ENCODE measurements around the gene ECD.
"Not testable (repeated sequence)": the region's sequence is repeated elsewhere in the genome, so short reads cannot be mapped to it uniquely, and the experiment has no call there.

The ECD gene

GRCh38 chr10:73156054-73156453 is 11.8 kb downstream of the ECD start:
- no peak for DNase-seq

- DNase-seq, result no peak
These were observed 15.8 kb downstream of the ECD start for GRCh38 chr10:73152009-73152408.

GRCh38 chr10:73150633-73151413 is 17.0 kb downstream of the ECD start:
- DNase-seq, result not testable (repeated sequence)

GRCh38 chr10:73141603-73142002 is 26.2 kb downstream of the ECD start:
- DNase-seq, result no peak

GRCh38 chr10:73139251-73139650 is 28.6 kb downstream of the ECD start:
- no peak for DNase-seq

- no peak for DNase-seq
These were observed 31.2 kb downstream of the ECD start for GRCh38 chr10:73136627-73137026.

- no peak for DNase-seq
These were observed 33.1 kb downstream of the ECD start for GRCh38 chr10:73134727-73135126.

- no peak for DNase-seq
These were observed 35.7 kb downstream of the ECD start for GRCh38 chr10:73131913-73132686.

- DNase-seq, result no peak
These were observed 36.5 kb downstream of the ECD start for GRCh38 chr10:73131301-73131700.

GRCh38 chr10:73126343-73126742 is 41.5 kb downstream of the ECD start:
- DNase-seq, result no peak

GRCh38 chr10:73119952-73120351 is 47.9 kb downstream of the ECD start:
- no peak for DNase-seq

GRCh38 chr10:73119457-73119856 is 48.4 kb downstream of the ECD start:
- DNase-seq, result no peak

- DNase-seq, result no peak
These were observed 49.6 kb downstream of the ECD start for GRCh38 chr10:73117976-73118743.

- DNase-seq, result no peak
These were observed 51.8 kb downstream of the ECD start for GRCh38 chr10:73116017-73116416.

- no peak for DNase-seq
These were observed 54.3 kb downstream of the ECD start for GRCh38 chr10:73113551-73113950.

- not testable (repeated sequence) for DNase-seq
These were observed 55.8 kb downstream of the ECD start for GRCh38 chr10:73112032-73112431.

- peak; percentile 63 for DNase-seq
These were observed 57.4 kb downstream of the ECD start, which contains the start of gene NUDT13 for GRCh38 chr10:73110345-73110849. NUDT13 (plus strand) TSS chr10:73110455; CDS start chr10:73114366, 3,911 bp downstream.

- not testable (repeated sequence) for DNase-seq
These were observed 58.6 kb downstream of the ECD start for GRCh38 chr10:73109248-73109652.

- DNase-seq, result no peak
These were observed 61.5 kb downstream of the ECD start for GRCh38 chr10:73106301-73106700.

- no peak for DNase-seq
These were observed 68.7 kb downstream of the ECD start for GRCh38 chr10:73099141-73099540.

- no peak for DNase-seq
These were observed 70.5 kb downstream of the ECD start for GRCh38 chr10:73097305-73097670.

GRCh38 chr10:73096449-73097304 is 71.1 kb downstream of the ECD start, which contains the start of gene P4HA1:
P4HA1 (minus strand) TSS chr10:73096866; CDS start chr10:73074883, 21,983 bp downstream.
- DNase-seq, result peak; percentile 66

All from SIG-M5 (cell line).